HG02981 (cell line): ENCODE results near the gene SRRM3.
"Not testable (repeated sequence)": the region's sequence is repeated elsewhere in the genome, so short reads cannot be mapped to it uniquely, and the experiment has no call there.

Experiments used
- ATAC-seq: cut with Tn5 transposase; IDR thresholded peaks from one replicate; pipeline ENCODE4 v1.9.1; 2021; ENCODE audit warnings: mild to moderate bottlenecking, moderate library complexity; ENCODE audit not compliant: unreplicated experiment

SRRM3 gene

GRCh38 chr7:76189276-76189675 lies 12.4 kb upstream of the SRRM3 start:
- ATAC-seq: no peak

DNA sequence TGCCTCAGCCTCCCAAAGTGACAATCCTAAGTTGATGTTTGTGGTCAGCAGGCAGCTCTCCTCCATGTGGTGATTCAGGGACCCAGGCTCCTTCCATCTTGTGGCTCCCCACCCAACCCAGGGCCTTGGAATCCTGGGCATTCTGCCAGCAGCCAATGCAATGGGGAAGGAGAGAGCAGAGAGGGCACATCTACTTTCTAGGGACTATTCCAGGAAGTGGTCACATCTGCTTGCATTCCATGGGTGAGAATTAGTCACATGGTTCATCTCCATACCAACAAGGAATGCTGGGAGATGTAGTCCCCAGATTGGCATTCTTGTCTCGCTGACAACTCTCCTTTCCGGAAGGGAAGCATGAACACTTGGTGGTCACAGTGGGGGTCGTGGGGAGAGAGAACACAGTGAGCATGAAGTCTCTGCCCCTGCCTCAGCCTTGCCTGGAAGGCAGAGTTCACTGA lies 9.9 kb upstream of the SRRM3 start:
- no peak for ATAC-seq

DNA sequence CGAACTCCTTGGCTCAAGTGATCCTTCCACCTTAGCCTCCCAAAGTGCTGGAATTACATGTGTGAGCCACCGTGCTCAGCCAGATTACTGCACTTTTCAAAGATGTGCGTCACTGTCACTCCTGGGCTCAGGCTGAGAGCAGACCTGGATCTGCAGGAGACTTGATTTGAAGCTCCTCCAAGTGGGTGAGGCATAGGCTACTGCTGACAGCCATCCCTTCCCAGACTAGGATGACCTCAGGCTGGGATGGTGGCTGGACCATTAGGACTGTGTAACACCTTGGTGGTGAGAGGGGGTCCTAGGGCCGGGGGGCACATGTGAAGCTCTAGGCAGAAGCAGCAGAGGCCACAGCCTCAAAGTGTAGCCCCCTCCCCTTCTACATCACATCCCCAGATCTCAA lies 8.2 kb upstream of the SRRM3 start:
- ATAC-seq: no peak

DNA sequence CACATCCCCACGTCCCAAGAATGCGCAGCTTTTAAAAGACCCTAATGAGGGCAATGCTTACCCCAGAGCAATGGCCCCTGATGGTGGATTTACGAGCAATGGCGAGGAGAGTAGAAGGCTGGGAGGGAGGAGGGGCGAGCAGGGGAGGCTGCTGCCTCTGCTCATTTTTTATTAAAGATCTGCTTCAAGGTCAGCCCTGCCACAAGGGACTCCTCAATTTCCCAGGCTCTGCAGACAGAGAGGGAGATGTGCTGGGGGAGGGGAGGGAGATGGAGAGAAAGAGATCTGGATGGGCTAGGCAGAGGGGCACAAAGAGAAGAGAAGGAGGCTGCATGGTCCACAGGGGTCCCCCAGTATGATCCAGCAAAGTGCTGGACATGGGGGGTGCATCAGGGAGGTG lies 7.8 kb upstream of the SRRM3 start:
- no peak for ATAC-seq

GRCh38 chr7:76196786-76197185 lies 4.9 kb upstream of the SRRM3 start:
- no peak for ATAC-seq

- no peak for ATAC-seq
These were observed 3.5 kb upstream of the SRRM3 start for GRCh38 chr7:76198202-76198601.

DNA sequence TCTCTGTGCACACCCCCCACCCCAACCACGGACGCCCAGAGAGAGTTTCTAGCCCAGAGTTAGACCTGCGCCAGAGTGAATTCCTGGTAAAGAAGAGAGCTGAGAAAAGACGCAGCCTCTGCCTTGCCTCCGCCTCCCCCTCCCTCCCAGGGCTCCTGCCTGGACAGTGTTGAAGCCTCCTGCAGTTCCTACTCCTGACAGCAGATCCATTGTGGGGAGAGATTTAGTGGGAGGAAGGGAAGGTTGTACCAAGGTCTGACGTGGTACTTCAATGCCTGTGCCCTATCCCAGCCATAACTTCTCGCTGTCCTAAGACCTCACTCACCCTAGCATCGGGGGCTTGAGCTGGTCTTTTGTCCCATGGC lies 952 bp downstream of the SRRM3 start:
- no peak for ATAC-seq

DNA sequence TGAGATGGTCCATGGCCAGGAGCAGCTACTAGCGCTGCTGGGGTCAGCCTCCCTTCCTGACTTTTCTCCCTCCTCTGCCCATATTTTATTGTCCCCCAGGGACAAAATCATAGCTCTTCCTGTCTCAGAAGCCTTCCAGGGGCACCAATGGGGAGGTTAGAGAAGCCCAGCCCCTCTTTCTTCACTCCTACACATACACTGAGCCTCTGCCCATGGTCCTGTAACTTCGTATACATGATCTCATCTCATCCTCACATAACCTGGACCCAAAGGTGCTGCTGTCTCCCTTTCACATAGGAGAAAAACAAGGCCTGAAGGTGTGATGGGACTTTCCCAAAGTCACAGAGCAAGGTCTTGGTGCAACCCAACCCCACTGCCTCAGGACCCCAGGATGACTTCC lies 2.5 kb downstream of the SRRM3 start:
- no peak for ATAC-seq

- ATAC-seq: no peak
These were observed 4.9 kb downstream of the SRRM3 start for GRCh38 chr7:76206633-76207032.

DNA sequence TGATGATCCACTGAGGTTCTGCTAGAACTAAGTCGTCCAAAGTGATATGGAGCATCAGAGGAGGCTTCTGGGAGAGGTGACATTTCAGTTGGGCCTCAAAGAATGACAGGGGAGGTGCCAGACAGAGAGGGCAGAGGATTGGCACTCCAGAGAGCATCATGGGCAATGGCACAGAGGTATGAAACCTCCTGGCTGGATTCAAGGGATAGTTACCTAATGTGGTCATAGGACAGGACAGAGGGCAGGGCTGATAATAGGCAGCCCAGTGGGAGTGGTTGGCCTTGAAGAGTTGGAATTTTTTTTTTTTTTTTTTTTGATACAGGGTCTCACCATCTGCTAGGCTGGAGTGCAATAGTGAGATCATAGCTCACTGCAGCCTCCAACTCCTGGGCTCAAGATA lies 7.6 kb downstream of the SRRM3 start:
- ATAC-seq: no peak

DNA sequence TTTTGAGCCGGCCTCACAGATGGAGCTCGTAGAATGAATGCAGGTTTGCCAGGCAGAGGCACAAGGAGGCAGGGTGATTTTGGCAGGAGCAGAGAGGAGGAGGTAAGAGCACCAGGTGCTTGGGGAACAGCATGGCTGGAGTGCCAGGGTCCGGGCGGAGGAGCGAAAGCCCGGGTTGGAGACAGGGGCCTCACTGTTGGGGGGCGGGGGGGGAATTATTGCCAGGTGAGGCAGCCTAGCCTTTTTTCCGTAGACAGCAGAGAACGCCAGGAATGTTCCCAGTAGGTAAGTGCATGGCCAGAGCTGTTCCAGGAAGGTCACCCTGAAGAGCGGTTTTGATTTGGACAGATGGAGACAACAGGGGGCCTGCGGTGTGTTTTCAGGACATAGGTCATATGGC lies 9.5 kb downstream of the SRRM3 start:
- ATAC-seq: no peak

DNA sequence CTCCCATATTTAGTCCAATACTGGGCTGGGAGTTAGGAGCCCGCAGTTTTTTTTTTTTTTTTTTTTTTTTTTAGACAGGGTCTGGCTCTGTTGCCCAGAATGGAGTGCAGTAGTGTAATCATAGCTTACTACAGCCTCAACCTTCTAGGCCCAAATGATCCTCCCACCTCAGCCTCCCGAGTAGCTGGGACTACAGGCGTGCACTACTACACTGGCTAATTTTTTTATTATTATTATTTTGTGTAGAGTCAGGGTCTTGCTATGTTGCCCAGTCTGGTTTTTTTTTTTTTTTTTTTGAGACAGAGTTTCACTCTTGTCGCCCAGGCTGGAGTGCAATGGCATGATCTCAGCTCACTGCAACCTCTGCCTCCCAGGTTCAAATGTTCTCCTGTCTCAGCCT lies 13.7 kb downstream of the SRRM3 start:
- ATAC-seq: not testable (repeated sequence)

- no peak for ATAC-seq
These were observed 14.8 kb downstream of the SRRM3 start for GRCh38 chr7:76216381-76217082.

DNA sequence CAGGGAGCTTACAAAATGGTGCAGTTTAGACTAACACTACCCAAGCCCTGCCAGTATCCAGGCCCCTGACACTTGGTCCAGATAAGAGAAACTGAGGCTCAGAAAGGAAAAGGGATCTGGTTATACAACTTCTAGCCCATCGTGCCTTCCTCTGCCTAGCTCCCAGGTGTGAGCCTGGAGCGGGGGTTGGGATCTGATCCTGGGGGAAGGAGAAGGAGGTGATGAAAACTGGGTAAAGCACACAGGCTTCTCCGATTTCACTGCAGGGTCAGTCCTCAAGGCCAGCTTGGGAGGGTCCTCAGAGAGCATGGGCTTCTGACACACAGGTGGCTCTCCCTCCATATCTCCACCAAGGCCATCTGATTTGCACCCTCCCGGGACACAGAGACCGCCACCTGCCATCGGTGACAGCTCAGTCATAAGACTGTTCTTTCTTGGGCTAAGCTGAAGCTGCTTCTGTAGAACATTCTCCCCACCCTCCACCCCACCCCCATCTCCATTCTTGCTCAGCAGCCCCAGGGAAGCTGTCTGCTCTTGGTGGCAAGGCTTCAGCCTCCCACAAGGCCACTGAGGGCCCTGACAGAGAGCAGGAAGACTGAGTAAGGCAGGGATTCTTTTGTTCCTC lies 16.4 kb downstream of the SRRM3 start:
- ATAC-seq: no peak

GRCh38 chr7:76220185-76221057 lies 18.7 kb downstream of the SRRM3 start:
- no peak for ATAC-seq

- ATAC-seq: no peak
These were observed 20.6 kb downstream of the SRRM3 start for GRCh38 chr7:76222333-76222732.

DNA sequence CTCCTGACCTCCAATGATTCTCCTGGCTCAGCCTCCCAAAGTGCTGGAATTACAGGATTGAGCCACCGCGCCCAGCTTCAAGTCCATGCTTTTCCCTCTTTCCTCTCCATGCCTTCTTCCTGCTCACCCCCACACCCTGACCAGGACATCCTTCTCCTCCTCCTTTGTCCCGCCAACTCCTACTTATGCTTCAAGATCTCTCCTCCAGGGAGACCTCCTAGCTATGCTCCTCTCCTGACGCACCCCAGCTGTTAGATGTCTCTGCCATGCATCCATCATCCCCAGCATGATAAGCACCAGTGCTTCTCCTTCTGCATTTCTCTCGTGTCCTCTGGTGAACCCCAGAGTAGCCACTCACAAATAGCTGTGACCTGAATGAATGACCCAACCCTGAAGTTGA lies 21.1 kb downstream of the SRRM3 start:
- no peak for ATAC-seq

DNA sequence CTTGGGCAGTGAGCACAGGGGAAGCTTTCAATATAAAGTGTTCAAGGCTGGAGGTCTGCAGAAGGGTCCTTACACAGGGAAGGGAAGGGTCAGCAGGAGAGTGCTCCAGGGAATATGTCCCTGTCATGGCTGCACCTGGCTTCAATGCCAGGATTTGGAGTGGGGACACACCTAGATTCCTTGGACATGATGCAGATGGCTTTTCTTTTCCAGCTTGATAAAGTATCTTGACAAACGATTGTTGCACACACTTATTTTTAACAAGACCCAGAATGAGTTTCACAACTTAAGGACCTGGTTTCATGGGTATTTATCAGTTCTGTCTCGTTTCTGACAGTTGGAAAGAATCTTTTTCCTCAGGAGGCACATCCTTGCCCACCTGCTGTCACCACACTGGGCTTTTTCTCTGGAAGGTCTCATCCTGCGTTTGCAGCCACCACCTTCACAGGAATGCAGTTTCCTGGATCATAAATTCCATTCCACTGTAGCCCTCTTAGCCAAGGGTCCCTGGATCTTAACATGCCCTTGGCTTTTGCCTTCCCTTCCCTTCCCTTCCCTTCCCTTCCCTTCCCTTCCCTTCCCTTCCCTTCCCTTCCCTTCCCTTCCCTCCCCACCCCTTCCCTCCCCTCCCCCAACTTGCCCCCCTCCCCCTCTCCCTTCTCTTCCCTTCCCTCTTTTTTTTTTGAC lies 21.7 kb downstream of the SRRM3 start:
- no peak for ATAC-seq

DNA sequence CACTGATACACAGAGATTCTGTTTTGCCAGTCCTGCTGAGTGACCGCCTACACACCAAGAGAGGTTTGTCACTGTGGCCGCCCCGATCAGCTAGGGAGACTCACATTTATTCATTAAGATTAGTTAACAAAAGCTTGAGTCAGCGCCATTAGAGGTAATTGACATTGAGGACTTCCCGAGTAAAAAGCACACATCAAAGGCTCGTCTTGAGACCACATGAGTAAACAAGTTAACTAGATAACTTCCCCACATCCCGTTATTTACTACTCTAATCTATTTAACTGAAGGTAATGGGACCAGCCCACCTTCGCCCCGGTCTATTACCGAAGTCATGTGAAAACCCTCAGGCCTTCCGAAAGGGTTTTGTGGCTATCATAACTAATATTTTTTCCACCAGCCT lies 23.0 kb downstream of the SRRM3 start:
- no peak for ATAC-seq

DNA sequence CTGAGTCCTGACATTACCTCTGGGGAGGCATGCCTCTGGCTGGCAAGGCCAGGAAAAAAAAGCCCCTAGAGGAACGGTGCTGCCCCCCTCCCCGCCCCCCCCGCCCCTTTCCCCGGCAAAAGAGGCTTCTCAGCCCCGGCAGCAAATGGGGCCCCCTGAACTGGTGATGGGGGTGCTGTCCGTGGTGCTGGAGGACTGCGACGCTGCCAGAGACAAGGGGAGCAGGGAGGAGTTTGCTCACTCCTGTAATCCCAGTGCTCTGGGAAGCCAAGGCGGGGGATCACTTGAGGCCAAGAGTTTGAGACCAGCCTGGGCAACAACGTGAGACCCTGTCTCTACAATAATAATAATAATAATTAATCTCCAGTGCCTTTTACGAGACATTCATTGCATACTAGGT lies 23.7 kb downstream of the SRRM3 start:
- ATAC-seq: no peak

GRCh38 chr7:76225951-76226350 lies 24.3 kb downstream of the SRRM3 start:
- ATAC-seq: no peak
